Erythroblast (primary cell): ENCODE measurements around the gene PPP3CA.

ENCODE experiments used
- GATA1 ChIP-seq: IDR thresholded peaks from 2 replicates; pipeline ENCODE4 v1.6.1; 2011; ENCODE audit warnings: low read depth, mild to moderate bottlenecking, control low read depth, low read length, moderate library complexity
- POLR2A ChIP-seq: IDR thresholded peaks from 2 replicates; pipeline ENCODE4 v1.6.1; 2011; ENCODE audit warnings: mild to moderate bottlenecking, low read length

- TF ChIP-seq POLR2A, result no peak
- no peak for TF ChIP-seq GATA1
Observed at GRCh38 chr4:101329592-101329991, 17.7 kb downstream of the PPP3CA start.
